Skeletal muscle tissue (tissue), 4 donors: Measurements from ENCODE around the gene KRT38. TPM values are rescaled to one million over a fixed set of nuclear protein-coding genes. Genes with fewer than 3 reads are reported as not detected.

ENCODE experiments used
- H3K27ac ChIP-seq: one replicate; pipeline ENCODE4 v1.7.0; 2013; ENCODE audit warnings: mild to moderate bottlenecking, low read depth, low read length, inconsistent platforms
- H3K27me3 ChIP-seq, 3 donors: one replicate each; pipeline ENCODE4 v1.7.0; 2013; ENCODE audit warnings: low read length in 3 of 3; ENCODE audit not compliant: control insufficient read depth in 3 of 3, insufficient read depth in 3 of 3
- H3K36me3 ChIP-seq, 3 donors: one replicate each; pipeline ENCODE4 v1.7.0; 2013; ENCODE audit warnings: low read length in 3 of 3; ENCODE audit not compliant: control insufficient read depth in 3 of 3, insufficient read depth in 3 of 3
- H3K4me1 ChIP-seq, 3 donors: one replicate each; pipeline ENCODE4 v1.7.0; 2013; ENCODE audit warnings: low read length in 3 of 3, mild to moderate bottlenecking in 3 of 3; ENCODE audit not compliant: control insufficient read depth in 3 of 3, insufficient read depth in 3 of 3
- H3K4me3 ChIP-seq, 3 donors: one replicate each; pipeline ENCODE4 v1.7.0; 2013; ENCODE audit warnings: low read length in 3 of 3
- H3K9ac ChIP-seq, 3 donors: one replicate each; pipeline ENCODE4 v1.7.0; 2013; ENCODE audit warnings: low read length in 3 of 3, mild to moderate bottlenecking in 3 of 3, moderate library complexity in 2 of 3, low read depth in 1 of 3
- H3K9me3 ChIP-seq, 3 donors: one replicate each; pipeline ENCODE4 v1.7.0; 2013; ENCODE audit warnings: low read length in 3 of 3; ENCODE audit not compliant: control insufficient read depth in 3 of 3
- total RNA-seq: library from RNA; depleted of rRNA; stranded (reverse); fragments of >200 nt; gene quantifications from one replicate; pipeline ENCODE4 v1.2.3, GENCODE V29; 2014
- donor health status: Osteomylitis.

KRT38 gene
- total RNA-seq, 1 donor from 2014 or later, result not detected

GRCh38 chr17:41417127-41417526 lies 23.7 kb downstream of the KRT38 start:
- H3K9me3 ChIP-seq, result no peaks in the 10 kb centered on the region
- no peaks in the 10 kb centered on the region for H3K27me3 ChIP-seq
- no peak overlapping the region for H3K9ac ChIP-seq
- peaks cover 8 to 25% (median 9%) of the 10 kb centered on the region in 3 donors for H3K4me1 ChIP-seq
- no peaks in the 10 kb centered on the region for H3K36me3 ChIP-seq
- H3K4me3 ChIP-seq, result no peak overlapping the region
- H3K27ac ChIP-seq, result no peak overlapping the region

DNA sequence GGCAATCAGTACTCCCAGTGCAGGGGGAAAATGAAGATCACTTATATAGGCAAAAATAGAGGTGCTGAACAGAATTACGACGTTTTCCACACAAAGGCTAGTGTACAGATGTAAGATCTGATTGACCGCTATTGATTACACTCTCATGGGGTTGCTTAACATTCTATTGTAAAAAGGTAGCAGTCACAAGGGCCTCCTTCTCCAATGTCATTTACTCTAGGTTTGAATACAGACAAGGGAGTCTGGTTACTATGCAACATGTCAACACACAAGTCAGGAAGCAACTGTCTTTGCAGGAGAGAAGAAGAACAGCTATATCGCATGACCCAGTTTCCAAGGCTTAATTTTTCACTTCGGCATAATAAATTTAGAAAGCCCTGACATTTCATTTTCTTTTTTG lies 24.3 kb downstream of the KRT38 start:
- Histone ChIP-seq H3K9me3 (peaks cover 0 to 2% (median 0%) of the 10 kb centered on the region in 3 donors), H3K27me3 (no peaks in the 10 kb centered on the region), H3K36me3 (no peaks in the 10 kb centered on the region), H3K27ac (peak overlapping the region; percentile 52), H3K4me3 (no peak overlapping the region), H3K4me1 (peaks cover 8 to 25% (median 9%) of the 10 kb centered on the region in 3 donors), H3K9ac (no peak overlapping the region)

DNA sequence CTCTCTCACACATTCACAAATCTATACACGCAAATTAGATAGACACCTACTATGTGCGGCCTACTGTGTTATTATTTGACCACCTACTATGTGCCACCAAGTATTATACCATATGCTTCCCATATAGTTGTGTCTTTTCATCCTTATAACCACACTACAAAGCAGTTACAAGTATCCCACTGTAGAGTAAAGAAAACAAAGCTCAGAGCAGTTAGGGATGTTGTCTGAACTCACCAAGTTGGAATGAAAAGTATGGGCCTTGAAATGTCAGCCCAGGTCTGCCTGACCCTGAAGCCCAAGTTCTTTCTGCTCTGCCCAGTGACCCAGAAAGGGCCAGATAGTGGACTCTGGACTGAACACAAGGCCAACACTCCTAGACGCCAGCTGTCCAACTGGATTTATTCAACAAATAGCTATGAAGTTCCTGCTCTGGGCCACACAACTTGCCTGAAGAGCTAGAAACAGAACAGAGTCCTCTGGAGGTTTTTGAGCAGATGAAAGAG lies 24.9 kb downstream of the KRT38 start:
- peak overlapping the region; percentile 52 for H3K27ac ChIP-seq
- H3K9me3 ChIP-seq, result peaks cover 0 to 3% (median 2%) of the 10 kb centered on the region in 3 donors
- no peaks in the 10 kb centered on the region for H3K27me3 ChIP-seq
- H3K4me1 ChIP-seq, result peaks cover 8 to 25% (median 9%) of the 10 kb centered on the region in 3 donors
- H3K9ac ChIP-seq, result no peak overlapping the region
- no peak overlapping the region for H3K4me3 ChIP-seq
- no peaks in the 10 kb centered on the region for H3K36me3 ChIP-seq

- Histone ChIP-seq H3K9me3 (peaks cover 0 to 3% (median 2%) of the 10 kb centered on the region in 3 donors), H3K4me3 (no peak overlapping the region), H3K36me3 (no peaks in the 10 kb centered on the region), H3K27ac (no peak overlapping the region), H3K27me3 (no peaks in the 10 kb centered on the region), H3K9ac (no peak overlapping the region), H3K4me1 (peaks cover 8 to 24% (median 9%) of the 10 kb centered on the region in 3 donors)
Observed at GRCh38 chr17:41415411-41415810, 25.4 kb downstream of the KRT38 start.

DNA sequence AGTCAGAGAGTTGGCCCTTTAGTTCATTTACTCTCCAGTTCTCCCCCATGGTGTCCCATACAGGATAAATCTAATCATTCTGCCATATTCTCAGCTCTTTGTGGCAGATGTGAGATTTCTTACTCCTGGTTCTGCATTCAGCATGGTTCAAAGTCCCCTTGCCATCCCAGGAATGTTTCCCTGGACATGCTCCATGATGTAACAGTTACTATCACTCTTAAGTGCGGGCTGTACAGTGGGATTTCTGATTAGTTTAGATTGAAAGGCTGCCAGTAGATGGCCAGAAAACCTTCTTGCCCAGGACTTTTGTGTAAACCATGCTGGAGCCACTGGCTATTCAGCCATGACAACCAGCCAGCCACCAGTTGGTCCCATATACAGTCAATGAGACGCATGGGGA lies 26.8 kb downstream of the KRT38 start:
- H3K36me3 ChIP-seq, result no peaks in the 10 kb centered on the region
- peaks cover 0 to 3% (median 0%) of the 10 kb centered on the region in 3 donors for H3K27me3 ChIP-seq
- H3K27ac ChIP-seq, result no peak overlapping the region
- no peak overlapping the region for H3K9ac ChIP-seq
- peaks cover 0 to 3% (median 2%) of the 10 kb centered on the region in 3 donors for H3K9me3 ChIP-seq
- H3K4me3 ChIP-seq, result no peak overlapping the region
- H3K4me1 ChIP-seq, result peaks cover 3 to 19% (median 4%) of the 10 kb centered on the region in 3 donors

- Histone ChIP-seq H3K9me3 (peaks cover 0 to 3% (median 2%) of the 10 kb centered on the region in 3 donors), H3K36me3 (no peaks in the 10 kb centered on the region), H3K4me3 (no peak overlapping the region), H3K27ac (no peak overlapping the region), H3K27me3 (peaks cover 0 to 3% (median 0%) of the 10 kb centered on the region in 3 donors), H3K9ac (no peak overlapping the region), H3K4me1 (peaks cover 3 to 14% (median 4%) of the 10 kb centered on the region in 3 donors)
Observed at GRCh38 chr17:41413353-41413957, 27.3 kb downstream of the KRT38 start.

DNA sequence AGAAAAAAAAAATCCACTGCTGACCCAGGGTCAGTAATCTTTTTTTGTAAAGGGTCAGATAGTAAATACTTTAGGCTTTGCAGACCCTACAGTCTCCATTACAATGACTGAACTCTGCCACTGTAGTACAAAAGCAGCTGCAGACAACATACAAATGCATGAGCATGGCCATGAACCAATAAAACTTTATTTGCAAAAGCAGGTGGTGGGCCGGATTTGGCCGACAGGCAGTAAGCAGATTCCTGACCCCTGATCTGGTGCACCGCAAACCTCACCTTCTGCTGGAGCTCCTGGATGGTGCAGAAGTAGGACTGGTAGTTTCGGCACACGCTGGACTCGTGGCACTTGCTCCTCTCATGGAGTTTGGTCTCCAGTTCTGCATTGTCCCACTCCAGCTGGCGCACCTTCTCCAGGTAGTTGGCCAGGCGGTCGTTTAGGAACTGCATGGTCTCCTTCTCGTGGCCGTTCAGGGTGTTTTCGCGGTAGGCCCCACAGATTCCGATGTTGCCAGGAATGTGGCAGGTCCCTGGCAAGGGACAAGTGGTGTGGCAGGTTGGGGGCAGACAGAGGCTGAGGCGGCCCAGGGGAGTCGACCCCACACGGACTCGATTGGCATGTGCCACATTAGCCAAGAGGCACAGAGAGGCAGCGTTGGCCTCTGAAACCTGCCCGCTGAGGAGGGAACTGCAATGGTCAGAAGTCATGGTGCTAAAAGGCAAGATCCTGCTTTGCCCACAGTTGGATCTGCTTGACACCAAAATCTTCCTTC lies 29.5 kb downstream of the KRT38 start:
- Histone ChIP-seq H3K27ac (no peak overlapping the region), H3K9ac (no peak overlapping the region), H3K4me3 (no peak overlapping the region), H3K36me3 (no peaks in the 10 kb centered on the region), H3K4me1 (peaks cover 0 to 8% (median under 1%) of the 10 kb centered on the region in 3 donors), H3K9me3 (peaks cover 0 to 3% (median 2%) of the 10 kb centered on the region in 3 donors), H3K27me3 (peaks cover 0 to 3% (median 0%) of the 10 kb centered on the region in 3 donors)

- no peak overlapping the region for H3K9ac ChIP-seq
- H3K4me1 ChIP-seq, result peaks cover 0 to 5% (median 0%) of the 10 kb centered on the region in 3 donors
- H3K9me3 ChIP-seq, result peaks cover 0 to 3% (median 2%) of the 10 kb centered on the region in 3 donors
- H3K27ac ChIP-seq, result no peak overlapping the region
- H3K4me3 ChIP-seq, result no peak overlapping the region
- H3K36me3 ChIP-seq, result no peaks in the 10 kb centered on the region
- peaks cover 0 to 3% (median 0%) of the 10 kb centered on the region in 3 donors for H3K27me3 ChIP-seq
Observed at GRCh38 chr17:41407226-41407625, 33.6 kb downstream of the KRT38 start.

DNA sequence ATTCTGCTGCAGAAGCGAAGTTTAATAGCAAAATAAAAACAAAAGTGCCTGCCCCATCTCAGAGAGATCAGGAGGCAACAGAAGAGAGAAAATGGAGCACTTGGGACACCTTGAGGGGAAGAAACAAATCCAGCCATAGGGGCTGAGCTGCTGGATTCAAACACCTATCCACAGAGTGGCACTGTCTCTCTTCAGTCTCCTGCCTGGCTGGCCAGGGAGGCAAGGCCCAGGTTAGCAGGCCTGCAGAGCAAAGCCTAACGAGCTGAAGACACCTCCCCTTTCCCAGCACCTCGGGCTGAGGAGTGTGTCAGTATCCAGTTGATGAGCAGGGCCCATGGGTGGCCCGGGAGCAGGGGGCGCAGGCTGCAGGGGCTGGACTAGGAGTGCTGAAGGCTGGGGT lies 34.6 kb downstream of the KRT38 start:
- Histone ChIP-seq H3K4me1 (peaks cover 0 to 5% (median 0%) of the 10 kb centered on the region in 3 donors), H3K36me3 (no peaks in the 10 kb centered on the region), H3K9ac (no peak overlapping the region), H3K9me3 (peaks cover 0 to 2% (median 0%) of the 10 kb centered on the region in 3 donors), H3K27me3 (peaks cover 0 to 3% (median 0%) of the 10 kb centered on the region in 3 donors), H3K27ac (no peak overlapping the region), H3K4me3 (no peak overlapping the region)
